Raji (cell line): ENCODE results near the gene RGPD8.

Experiments used
- POLR2A ChIP-seq: IDR thresholded peaks from 2 replicates; pipeline ENCODE4 v1.6.1; 2011; ENCODE audit warnings: low read depth, low read length, control low read depth; ENCODE audit not compliant: insufficient read depth

RGPD8 gene

GRCh38 chr2:112433932-112434730 is 686 bp upstream of the RGPD8 start:
- no peak for TF ChIP-seq POLR2A

- no peak for TF ChIP-seq POLR2A
Measured at GRCh38 chr2:112345030-112346027, 88.1 kb downstream of the RGPD8 start.

GRCh38 chr2:112343827-112344585 is 89.4 kb downstream of the RGPD8 start:
- no peak for TF ChIP-seq POLR2A

- no peak for TF ChIP-seq POLR2A
Measured at GRCh38 chr2:112342067-112342550, 91.3 kb downstream of the RGPD8 start.

GRCh38 chr2:112340475-112341267 is 92.8 kb downstream of the RGPD8 start:
- no peak for TF ChIP-seq POLR2A

- TF ChIP-seq POLR2A, result no peak
Measured at GRCh38 chr2:112339986-112340385, 93.5 kb downstream of the RGPD8 start.

- no peak for TF ChIP-seq POLR2A
Measured at GRCh38 chr2:112335600-112335999, 97.8 kb downstream of the RGPD8 start.

- TF ChIP-seq POLR2A, result no peak
Measured at GRCh38 chr2:112332123-112332696, 101.2 kb downstream of the RGPD8 start.

- no peak for TF ChIP-seq POLR2A
Measured at GRCh38 chr2:112322919-112323318, 110.5 kb downstream of the RGPD8 start.

GRCh38 chr2:112321375-112322320 is 111.8 kb downstream of the RGPD8 start:
- no peak for TF ChIP-seq POLR2A
